Adrenal gland (tissue), 5 donors: ENCODE results near the gene FAM241B.

Experiments
- CTCF ChIP-seq, 6 experiments: fragments of 450-650 bp in 4 of 6; fragments of 200-600 bp in 2 of 6; sonication (generic) in 1 of 6; IDR thresholded peaks; 1 replicate in 5 of 6; 2 replicates in 1 of 6; pipeline versions ENCODE4 v1.5.1 to v1.8.0; 2016 to 2021; ENCODE audit warnings: antibody characterized with exemption in 6 of 6, mild to moderate bottlenecking in 2 of 6, moderate library complexity in 1 of 6
- POLR2A ChIP-seq, 2 donors: fragments of 450-650 bp; IDR thresholded peaks; one replicate each; pipeline ENCODE4 v1.6.1; 2017; ENCODE audit warnings: antibody characterized with exemption in 2 of 2, mild to moderate bottlenecking in 2 of 2, moderate library complexity in 1 of 2
- donor health status: DM: no; HTN: no; CAD: no.

GRCh38 chr10:69636273-69636575, 6.2 kb downstream of the FAM241B start:
- no peak for TF ChIP-seq CTCF (IDR thresholded peaks at IDR 0.05)
- no peak for TF ChIP-seq POLR2A (IDR thresholded peaks at IDR 0.05)
